Activated CD4-positive, CD25-positive, alpha-beta regulatory T cell treated with anti-CD3 and anti-CD28 coated beads, Interleukin-2, amount 50 U/mL, for 72 hours (primary cell): ENCODE data around the gene PNMA8B.

ENCODE experiments used
- DNase-seq: peaks from one replicate; pipeline ENCODE4 v3.0.0; 2021

Gene PNMA8B

GRCh38 chr19:46486358-46486757 is 9.3 kb downstream of the PNMA8B start:
- DNase-seq, result no peak

GRCh38 chr19:46484656-46485055 is 11.0 kb downstream of the PNMA8B start:
- DNase-seq, result no peak

- no peak for DNase-seq
Observed at GRCh38 chr19:46482631-46483030, 13.0 kb downstream of the PNMA8B start.

- DNase-seq, result no peak
Observed at GRCh38 chr19:46481947-46482346, 13.7 kb downstream of the PNMA8B start.

GRCh38 chr19:46481223-46481848 is 14.3 kb downstream of the PNMA8B start:
- DNase-seq, result no peak

GRCh38 chr19:46480415-46480814 is 15.3 kb downstream of the PNMA8B start:
- no peak for DNase-seq

- no peak for DNase-seq
Observed at GRCh38 chr19:46478356-46478986, 17.2 kb downstream of the PNMA8B start.

- DNase-seq, result no peak
Observed at GRCh38 chr19:46475986-46476385, 19.7 kb downstream of the PNMA8B start.

GRCh38 chr19:46474211-46474610 is 21.5 kb downstream of the PNMA8B start:
- DNase-seq, result no peak

GRCh38 chr19:46472592-46472991 is 23.1 kb downstream of the PNMA8B start:
- no peak for DNase-seq

- DNase-seq, result no peak
Observed at GRCh38 chr19:46471811-46472543, 23.7 kb downstream of the PNMA8B start.

- DNase-seq, result no peak
Observed at GRCh38 chr19:46471116-46471733, 24.4 kb downstream of the PNMA8B start, which contains the start of gene PNMA8A. Gene PNMA8A, minus strand, starts transcription at chr19:46471563. Its CDS starts 528 bp downstream, at chr19:46471035.

GRCh38 chr19:46470376-46470775 is 25.3 kb downstream of the PNMA8B start:
- no peak for DNase-seq

GRCh38 chr19:46469541-46470185 is 26.0 kb downstream of the PNMA8B start:
- no peak for DNase-seq

- DNase-seq, result no peak
Observed at GRCh38 chr19:46466536-46467196, 29.0 kb downstream of the PNMA8B start.

GRCh38 chr19:46463516-46463915 is 32.2 kb downstream of the PNMA8B start:
- DNase-seq, result no peak

GRCh38 chr19:46461537-46461936 is 34.1 kb downstream of the PNMA8B start:
- no peak for DNase-seq

GRCh38 chr19:46460981-46461380 is 34.7 kb downstream of the PNMA8B start:
- DNase-seq, result no peak

- DNase-seq, result no peak
Observed at GRCh38 chr19:46460055-46460454, 35.6 kb downstream of the PNMA8B start.

- DNase-seq, result no peak
Observed at GRCh38 chr19:46456930-46457329, 38.7 kb downstream of the PNMA8B start.

GRCh38 chr19:46454244-46454643 is 41.4 kb downstream of the PNMA8B start:
- no peak for DNase-seq

- DNase-seq, result no peak
Observed at GRCh38 chr19:46453661-46454060, 42.0 kb downstream of the PNMA8B start.

- no peak for DNase-seq
Observed at GRCh38 chr19:46452186-46452585, 43.5 kb downstream of the PNMA8B start.
